B cell (primary cell): ENCODE data around the gene EEFSEC.

Experiments used
- CTCF ChIP-seq: fragments of 200-600 bp; IDR thresholded peaks from one replicate; pipeline ENCODE4 v1.8.0; 2022; ENCODE audit warnings: antibody characterized with exemption, mild to moderate bottlenecking
- EZH2 ChIP-seq: IDR thresholded peaks from 2 replicates; pipeline ENCODE4 v1.6.1; 2012; ENCODE audit warnings: borderline replicate concordance, low read depth, mild to moderate bottlenecking, moderate library complexity, low read length; ENCODE audit not compliant: insufficient read depth, poor library complexity, severe bottlenecking

DNA sequence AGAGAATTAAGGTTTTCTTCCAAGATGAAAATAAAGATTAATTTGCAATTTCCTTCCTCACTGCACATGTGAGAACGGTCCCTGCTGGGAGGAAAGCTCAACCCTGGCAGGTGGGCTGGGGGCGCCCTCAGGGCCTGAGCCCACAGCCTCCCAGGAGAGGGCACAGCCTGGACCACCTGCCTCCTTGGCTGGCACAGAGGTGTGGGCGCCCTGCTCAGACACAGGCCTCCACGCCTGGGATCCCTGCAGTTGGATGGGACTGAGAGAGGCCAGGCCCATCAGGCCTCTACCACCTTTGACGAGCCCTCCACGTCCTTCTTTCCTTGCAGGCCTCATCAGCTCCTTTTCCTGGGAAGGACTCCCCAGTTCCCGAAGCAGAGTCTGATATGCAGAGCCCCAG, 267.0 kb downstream of the EEFSEC start:
- TF ChIP-seq CTCF (no peak), EZH2 (no peak)
